HEK293T (cell line): ENCODE data around the gene S100A11.
A peak's percentile ranks its signal among the peaks of the same experiment; 100 is the strongest.

Source experiments
- CTCF ChIA-PET: fragments of 350-600 bp; formaldehyde crosslinking; extraction: SDS; loops from one replicate; lab custom pipeline; 2021; ENCODE audit warnings: antibody characterized with exemption, inconsistent platforms; lab: Yijun Ruan, JAX
- POLR2A ChIA-PET: fragments of 350-600 bp; formaldehyde crosslinking; extraction: SDS; loops from one replicate; lab custom pipeline; 2020; ENCODE audit warnings: antibody characterized with exemption, inconsistent platforms; lab: Yijun Ruan, JAX
- DNase-seq: peaks from one replicate; pipeline ENCODE4 v3.0.0; 2012; ENCODE audit warnings: mixed read lengths; ENCODE audit errors: extremely low spot score
- ARNT ChIP-seq: fragments of 450-650 bp; IDR thresholded peaks from 2 replicates; pipeline ENCODE4 v1.6.1; 2017; ENCODE audit warnings: mild to moderate bottlenecking
- BHLHE40 ChIP-seq: fragments of 450-650 bp; IDR thresholded peaks from 2 replicates; pipeline ENCODE4 v1.6.1; 2016; ENCODE audit warnings: mild to moderate bottlenecking, moderate library complexity, borderline replicate concordance
- CTBP1 ChIP-seq: fragments of 450-650 bp; IDR thresholded peaks from 2 replicates; pipeline ENCODE4 v1.6.1; 2016; ENCODE audit warnings: borderline replicate concordance
- ELF4 ChIP-seq: fragments of 450-650 bp; IDR thresholded peaks from 2 replicates; pipeline ENCODE4 v1.6.1; 2017; ENCODE audit warnings: antibody characterized with exemption
- FOXA1 ChIP-seq: fragments of 450-650 bp; IDR thresholded peaks from 2 replicates; pipeline ENCODE4 v1.6.1; 2016; ENCODE audit warnings: mild to moderate bottlenecking
- FOXK2 ChIP-seq: fragments of 450-650 bp; IDR thresholded peaks from 2 replicates; pipeline ENCODE4 v1.6.1; 2016; ENCODE audit warnings: mild to moderate bottlenecking
- FOXM1 ChIP-seq: fragments of 450-650 bp; IDR thresholded peaks from 2 replicates; pipeline ENCODE4 v1.6.1; 2017; ENCODE audit warnings: mild to moderate bottlenecking, borderline replicate concordance
- HDGF ChIP-seq: fragments of 450-650 bp; IDR thresholded peaks from 2 replicates; pipeline ENCODE4 v1.6.1; 2017; ENCODE audit warnings: antibody characterized with exemption, borderline replicate concordance
- L3MBTL2 ChIP-seq: fragments of 450-650 bp; conservative IDR thresholded peaks from 2 replicates; pipeline ENCODE4 v1.6.1; 2016; ENCODE audit warnings: mild to moderate bottlenecking
- LEF1 ChIP-seq: fragments of 450-650 bp; IDR thresholded peaks from 2 replicates; pipeline ENCODE4 v1.6.1; 2017; ENCODE audit warnings: mild to moderate bottlenecking, borderline replicate concordance
- NFRKB ChIP-seq: fragments of 450-650 bp; IDR thresholded peaks from 2 replicates; pipeline ENCODE4 v1.6.1; 2016; ENCODE audit warnings: mild to moderate bottlenecking, moderate library complexity
- PKNOX1 ChIP-seq: fragments of 450-650 bp; IDR thresholded peaks from 2 replicates; pipeline ENCODE4 v1.6.1; 2016
- SP1 ChIP-seq: fragments of 450-650 bp; IDR thresholded peaks from 2 replicates; pipeline ENCODE4 v1.6.1; 2017
- SUZ12 ChIP-seq: fragments of 450-650 bp; IDR thresholded peaks from 2 replicates; pipeline ENCODE4 v1.6.1; 2016; ENCODE audit warnings: mild to moderate bottlenecking
- TARDBP ChIP-seq: fragments of 450-650 bp; IDR thresholded peaks from 2 replicates; pipeline ENCODE4 v1.6.1; 2016
- ZNF384 ChIP-seq: fragments of 450-650 bp; IDR thresholded peaks from 2 replicates; pipeline ENCODE4 v1.6.1; 2016

S100A11 gene

GRCh38 chr1:152067929-152068328, 31.1 kb upstream of the S100A11 start:
- ChIA-PET CTCF (interaction anchor here (1.2 to 1.3 kb wide), 2 partner anchors 15 to 390 kb away, joined by 4 read pairs; no protein-coding TSS in a partner anchor), POLR2A (no interaction called here)
- no peak for TF ChIP-seq SUZ12
- no peak for TF ChIP-seq BHLHE40
- no peak for TF ChIP-seq L3MBTL2
- TF ChIP-seq ARNT = no peak
- no peak for TF ChIP-seq SP1
- TF ChIP-seq HDGF = no peak
- no peak for TF ChIP-seq CTBP1
- no peak for TF ChIP-seq TARDBP
- TF ChIP-seq NFRKB = no peak
- TF ChIP-seq ZNF384 = no peak
- no peak for TF ChIP-seq PKNOX1
- TF ChIP-seq FOXA1 = no peak
- no peak for TF ChIP-seq LEF1
- TF ChIP-seq FOXK2 = no peak
- no peak for TF ChIP-seq FOXM1
- TF ChIP-seq ELF4 = no peak
- no peak for DNase-seq

GRCh38 chr1:152067150-152067549, 30.3 kb upstream of the S100A11 start:
- CTCF ChIA-PET = interaction anchor here (0.5 to 1.2 kb wide), 2 partner anchors 84 to 391 kb away, joined by 3 to 4 read pairs; no protein-coding TSS in a partner anchor
- DNase-seq = no peak
- POLR2A ChIA-PET = no interaction called here
- TF ChIP-seq L3MBTL2 (no peak), ZNF384 (no peak), PKNOX1 (no peak), ELF4 (no peak), SP1 (no peak), BHLHE40 (no peak), NFRKB (no peak), FOXA1 (no peak), LEF1 (no peak), ARNT (no peak), HDGF (no peak), FOXK2 (no peak)

- TF ChIP-seq SP1 (no peak), LEF1 (no peak)
- ChIA-PET CTCF (no interaction called here), POLR2A (no interaction called here)
- DNase-seq = no peak
Measured at GRCh38 chr1:152061952-152062351, 25.1 kb upstream of the S100A11 start.

GRCh38 chr1:152053375-152053774, 16.6 kb upstream of the S100A11 start:
- POLR2A ChIA-PET = interaction anchor here (1.7 to 1.8 kb wide), 2 partner anchors 57 to 135 kb away, joined by 5 read pairs; no protein-coding TSS in a partner anchor
- TF ChIP-seq SUZ12 (no peak), HDGF (no peak), BHLHE40 (no peak), TARDBP (no peak), NFRKB (no peak), SP1 (no peak)
- DNase-seq = no peak
- CTCF ChIA-PET = interaction anchor here (0.7 to 1.9 kb wide), 16 partner anchors 13 to 405 kb away, joined by 3 to 14 read pairs (median 4); no protein-coding TSS in a partner anchor

GRCh38 chr1:152052606-152053005, 15.8 kb upstream of the S100A11 start:
- POLR2A ChIA-PET = interaction anchor here (1.7 to 1.8 kb wide), 2 partner anchors 58 to 136 kb away, joined by 5 read pairs; no protein-coding TSS in a partner anchor
- CTCF ChIA-PET = interaction anchor here (0.7 to 1.9 kb wide), 13 partner anchors 11 to 406 kb away, joined by 3 to 14 read pairs (median 4); no protein-coding TSS in a partner anchor
- DNase-seq = peak; percentile 86
- TF ChIP-seq CTBP1 (no peak), ZNF384 (no peak), ARNT (no peak), BHLHE40 (no peak), ELF4 (no peak), PKNOX1 (no peak), LEF1 (no peak), TARDBP (no peak), SUZ12 (no peak), NFRKB (no peak), L3MBTL2 (no peak), FOXK2 (no peak), HDGF (no peak), SP1 (no peak)

GRCh38 chr1:152050886-152051675, 14.3 kb upstream of the S100A11 start:
- no peak for DNase-seq
- TF ChIP-seq CTBP1 (no peak), ELF4 (no peak), HDGF (no peak), FOXM1 (no peak), BHLHE40 (no peak), SP1 (no peak), ZNF384 (no peak), PKNOX1 (no peak), TARDBP (no peak), ARNT (no peak)
- POLR2A ChIA-PET = interaction anchor here (1.7 kb wide), 1 partner anchor 138 kb away, joined by 3 read pairs; no protein-coding TSS in a partner anchor
- CTCF ChIA-PET = interaction anchor here (0.7 to 1.0 kb wide), 3 partner anchors 37 to 138 kb away, joined by 3 read pairs; no protein-coding TSS in a partner anchor
